Activated B cell treated with CpG ODN at 0.5 μM for 24 hours (primary cell): ENCODE measurements around the gene MXI1. TPM values are rescaled to one million over a fixed set of nuclear protein-coding genes. Genes with fewer than 3 reads are reported as not detected.
A peak's percentile ranks its signal among the peaks of the same experiment; 100 is the strongest.

Source experiments
- ATAC-seq: fragments of 200-7000 bp; cut with Tn5 transposase; one replicate; pipeline ENCODE4 v1.10.0; 2021; ENCODE audit warnings: low read depth, mild to moderate bottlenecking, moderate library complexity
- CTCF ChIA-PET: fragments of 350-600 bp; sonication (Branson Sonifier 250); formaldehyde crosslinking; loops from one replicate; lab custom pipeline; 2021; ENCODE audit warnings: antibody characterized with exemption; lab: Charles Lee
- POLR2A ChIA-PET: fragments of 350-600 bp; sonication (Branson Sonifier 250); formaldehyde crosslinking; loops from one replicate; lab custom pipeline; 2021; ENCODE audit warnings: antibody characterized with exemption; lab: Charles Lee
- DNase-seq: peaks from one replicate; pipeline ENCODE4 v3.0.0; 2022
- H3K27ac Mint-ChIP-seq: one replicate; pipeline ENCODE4 v1.8.0; 2020; ENCODE audit warnings: mixed read lengths
- H3K27me3 Mint-ChIP-seq: one replicate; pipeline ENCODE4 v1.8.0; 2021; ENCODE audit warnings: mixed read lengths
- H3K36me3 Mint-ChIP-seq: one replicate; pipeline ENCODE4 v1.8.0; 2021; ENCODE audit warnings: low read depth, mixed read lengths
- H3K4me1 Mint-ChIP-seq: one replicate; pipeline ENCODE4 v1.8.0; 2021; ENCODE audit warnings: mixed read lengths
- H3K4me3 Mint-ChIP-seq: one replicate; pipeline ENCODE4 v1.8.0; 2020; ENCODE audit warnings: mild to moderate bottlenecking, mixed read lengths
- H3K9me3 Mint-ChIP-seq: one replicate; pipeline ENCODE4 v1.8.0; 2020; ENCODE audit warnings: mixed read lengths
- intact Hi-C: fragments of 100-400 bp; cut with micrococcal nuclease; formaldehyde crosslinking; loops from one replicate; pipeline ENCODE4 v1.15.1; 2024
- total RNA-seq: library from RNA; stranded (reverse); gene quantifications from 2 replicates; pipeline ENCODE4 v1.2.3, GENCODE V29; 2022
- TF ChIP-seq, protein P1 (sequence below): fragments of 200-600 bp; IDR thresholded peaks from one replicate; pipeline ENCODE4 v1.8.0; 2022; ENCODE audit warnings: antibody characterized with exemption, mild to moderate bottlenecking

The MXI1 gene
- total RNA-seq, 1 donor from 2014 or later, result 8.5 TPM

DNA sequence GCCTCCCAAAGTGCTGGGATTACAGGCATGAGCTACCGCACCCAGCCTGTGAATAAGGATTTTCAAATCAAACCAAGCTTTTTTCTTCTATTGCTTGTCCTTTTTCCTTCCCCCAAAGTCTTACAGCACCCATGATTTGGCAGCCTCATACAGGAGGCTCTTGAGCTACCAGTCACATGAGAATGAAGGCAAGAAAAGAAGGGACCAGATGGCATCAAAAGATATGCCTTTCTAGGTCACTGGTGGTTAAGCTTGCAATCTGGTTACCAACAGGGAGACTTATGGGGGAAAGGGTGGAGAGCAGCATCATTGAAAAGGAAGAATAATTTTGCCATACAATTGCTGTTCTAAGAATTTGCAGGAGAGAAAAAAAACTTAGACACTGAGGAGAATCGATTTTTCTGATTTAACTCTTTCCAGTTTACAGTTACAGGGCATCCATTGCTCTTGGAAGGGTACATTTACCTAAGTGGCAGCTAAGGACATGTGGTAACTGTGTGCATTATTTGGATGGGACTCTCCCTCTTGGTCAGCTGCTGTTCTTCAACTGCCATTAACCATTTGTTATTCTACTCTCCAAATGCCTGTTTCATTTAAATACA is 67.8 kb downstream of the MXI1 start:
- H3K27ac Mint-ChIP-seq, result no peak overlapping the region
- DNase-seq, result no peak
- H3K27me3 Mint-ChIP-seq, result no peaks in the 10 kb centered on the region
- intact Hi-C loops, result no loop called here
- ChIA-PET POLR2A (interaction anchor here (0.6 to 2.2 kb wide), 3 partner anchors 67 to 260 kb away, joined by 3 to 5 read pairs (median 4); no protein-coding TSS in a partner anchor), CTCF (interaction anchor here (1.1 to 3.9 kb wide), 4 partner anchors 53 to 391 kb away, joined by 4 to 14 read pairs (median 4); no protein-coding TSS in a partner anchor)
- no peaks in the 10 kb centered on the region for H3K9me3 Mint-ChIP-seq
- H3K4me1 Mint-ChIP-seq, result peaks cover 32% of the 10 kb centered on the region
- ATAC-seq, result no peak
- TF ChIP-seq, protein P1, sequence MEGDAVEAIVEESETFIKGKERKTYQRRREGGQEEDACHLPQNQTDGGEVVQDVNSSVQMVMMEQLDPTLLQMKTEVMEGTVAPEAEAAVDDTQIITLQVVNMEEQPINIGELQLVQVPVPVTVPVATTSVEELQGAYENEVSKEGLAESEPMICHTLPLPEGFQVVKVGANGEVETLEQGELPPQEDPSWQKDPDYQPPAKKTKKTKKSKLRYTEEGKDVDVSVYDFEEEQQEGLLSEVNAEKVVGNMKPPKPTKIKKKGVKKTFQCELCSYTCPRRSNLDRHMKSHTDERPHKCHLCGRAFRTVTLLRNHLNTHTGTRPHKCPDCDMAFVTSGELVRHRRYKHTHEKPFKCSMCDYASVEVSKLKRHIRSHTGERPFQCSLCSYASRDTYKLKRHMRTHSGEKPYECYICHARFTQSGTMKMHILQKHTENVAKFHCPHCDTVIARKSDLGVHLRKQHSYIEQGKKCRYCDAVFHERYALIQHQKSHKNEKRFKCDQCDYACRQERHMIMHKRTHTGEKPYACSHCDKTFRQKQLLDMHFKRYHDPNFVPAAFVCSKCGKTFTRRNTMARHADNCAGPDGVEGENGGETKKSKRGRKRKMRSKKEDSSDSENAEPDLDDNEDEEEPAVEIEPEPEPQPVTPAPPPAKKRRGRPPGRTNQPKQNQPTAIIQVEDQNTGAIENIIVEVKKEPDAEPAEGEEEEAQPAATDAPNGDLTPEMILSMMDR, result no peak
- H3K36me3 Mint-ChIP-seq, result peaks cover 3% of the 10 kb centered on the region
- H3K4me3 Mint-ChIP-seq, result no peak overlapping the region

DNA sequence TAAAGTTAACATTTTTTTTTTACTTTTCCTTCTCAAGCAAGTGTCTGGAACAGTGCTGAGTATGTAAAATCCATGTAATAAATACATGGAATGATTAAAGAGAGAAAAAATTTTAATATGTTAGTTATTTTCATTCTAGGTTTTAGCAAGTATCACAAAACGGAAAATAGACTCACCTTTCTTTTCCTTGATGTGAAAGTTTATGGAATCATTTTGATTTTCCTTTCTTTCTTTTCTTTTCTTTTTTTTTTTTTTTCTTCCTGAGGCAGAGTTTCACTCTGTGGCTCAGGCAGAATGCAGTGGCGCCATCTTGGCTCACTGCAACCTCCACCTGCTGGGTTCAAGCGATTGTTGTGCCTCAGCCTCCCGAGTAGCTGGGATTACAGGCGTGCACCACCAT is 69.2 kb downstream of the MXI1 start:
- Mint-ChIP-seq H3K27me3 (no peaks in the 10 kb centered on the region), H3K9me3 (no peaks in the 10 kb centered on the region), H3K36me3 (peaks cover 8% of the 10 kb centered on the region), H3K4me1 (peaks cover 32% of the 10 kb centered on the region), H3K4me3 (no peak overlapping the region), H3K27ac (no peak overlapping the region)
- TF ChIP-seq, protein P1, result no peak
- POLR2A ChIA-PET, result no interaction called here
- DNase-seq, result no peak
- no peak for ATAC-seq
- CTCF ChIA-PET, result no interaction called here
- intact Hi-C loops, result no loop called here

DNA sequence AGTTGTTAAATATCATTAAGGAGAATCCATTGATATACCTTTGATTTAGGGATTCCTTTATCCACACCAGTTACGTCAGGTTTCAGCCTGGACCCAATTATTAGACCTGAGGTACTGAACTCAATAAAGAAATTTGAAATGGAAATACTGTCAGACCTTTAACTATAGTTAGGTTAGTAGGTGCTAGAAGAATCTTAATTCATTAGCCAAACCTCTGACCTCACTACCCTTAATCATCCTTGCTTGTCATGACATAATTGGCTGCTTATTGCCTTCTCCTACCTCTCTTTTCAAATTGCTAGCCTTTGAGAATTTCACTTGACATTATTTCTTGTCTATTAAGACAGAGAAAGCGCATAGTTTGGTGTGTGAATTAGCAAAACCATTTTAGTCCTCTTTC is 70.2 kb downstream of the MXI1 start:
- intact Hi-C loops, result no loop called here
- Mint-ChIP-seq H3K27me3 (no peaks in the 10 kb centered on the region), H3K9me3 (no peaks in the 10 kb centered on the region), H3K4me3 (no peak overlapping the region), H3K4me1 (peaks cover 32% of the 10 kb centered on the region), H3K36me3 (peaks cover 8% of the 10 kb centered on the region), H3K27ac (no peak overlapping the region)
- TF ChIP-seq, protein P1, result no peak
- no peak for ATAC-seq
- ChIA-PET CTCF (interaction anchor here (4.8 kb wide), 1 partner anchor 139 kb away, joined by 73 read pairs; no protein-coding TSS in a partner anchor), POLR2A (interaction anchor here (1.9 kb wide), 1 partner anchor 139 kb away, joined by 7 read pairs; no protein-coding TSS in a partner anchor)
- DNase-seq, result no peak

DNA sequence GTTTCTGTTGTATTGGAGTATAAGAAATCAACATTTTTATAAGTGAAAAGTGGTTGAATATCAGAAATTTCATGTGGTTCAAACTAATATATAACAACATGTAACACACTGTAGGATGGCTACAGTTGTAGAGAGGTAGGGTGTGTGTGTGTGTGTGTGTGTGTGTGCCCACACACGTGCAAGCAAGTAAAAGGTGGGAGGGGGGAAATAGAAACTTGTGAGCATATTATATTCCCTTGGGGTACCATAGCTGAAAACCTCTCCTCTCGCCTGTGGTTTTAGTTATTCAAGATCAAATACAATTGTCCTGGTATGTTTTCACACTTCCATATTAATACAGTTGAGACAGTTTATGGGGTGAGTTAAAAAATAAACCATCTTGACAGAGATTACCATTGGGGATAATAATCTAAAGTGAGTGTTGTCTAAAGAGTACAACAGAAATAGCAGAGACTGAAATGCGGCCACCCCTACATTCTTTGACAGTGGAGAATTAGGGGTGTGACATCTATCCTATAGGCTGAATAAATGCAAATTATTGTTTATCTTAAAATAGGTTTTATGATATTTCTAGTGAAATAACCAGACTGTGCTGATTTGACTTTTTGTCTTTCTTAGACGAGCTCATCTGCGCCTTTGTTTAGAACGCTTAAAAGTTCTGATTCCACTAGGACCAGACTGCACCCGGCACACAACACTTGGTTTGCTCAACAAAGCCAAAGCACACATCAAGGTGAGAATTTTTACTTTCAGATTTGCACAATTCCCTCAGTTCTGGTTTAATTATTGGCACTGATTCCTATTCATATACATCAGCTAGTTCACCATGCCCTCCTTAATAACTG is 71.4 kb downstream of the MXI1 start:
- ATAC-seq (peak; percentile 37), DNase-seq (no peak)
- CTCF ChIA-PET, result interaction anchor here (0.6 to 4.8 kb wide), 28 partner anchors 8 to 397 kb away, joined by 3 to 73 read pairs (median 4); partner anchors contain the start of gene MXI1
- no peaks in the 10 kb centered on the region for H3K27me3 Mint-ChIP-seq
- no peak overlapping the region for H3K27ac Mint-ChIP-seq
- intact Hi-C loops, result loop anchor here (1.0 kb wide), 5 partner anchors 51 to 394 kb away; no protein-coding TSS in a partner anchor
- H3K9me3 Mint-ChIP-seq, result no peaks in the 10 kb centered on the region
- POLR2A ChIA-PET, result interaction anchor here (0.7 to 1.9 kb wide), 4 partner anchors 10 to 141 kb away, joined by 3 to 7 read pairs (median 4); partner anchors contain the start of gene SMNDC1
- H3K4me3 Mint-ChIP-seq, result peak overlapping the region; percentile 38
- TF ChIP-seq, protein P1, result no peak
- H3K36me3 Mint-ChIP-seq, result peaks cover 8% of the 10 kb centered on the region
- peaks cover 25% of the 10 kb centered on the region for H3K4me1 Mint-ChIP-seq
